GM12891 (cell line): ENCODE results near the gene TRAPPC8.

Experiments used
- POLR2A ChIP-seq: IDR thresholded peaks from 2 replicates; pipeline ENCODE4 v1.6.1; 2011; ENCODE audit warnings: low read depth, low read length, control low read depth
- POLR2AphosphoS5 ChIP-seq: IDR thresholded peaks from 2 replicates; pipeline ENCODE4 v1.6.1; 2011; ENCODE audit warnings: low read depth, low read length, control low read depth
- POU2F2 ChIP-seq: IDR thresholded peaks from 2 replicates; pipeline ENCODE4 v1.6.1; 2011; ENCODE audit warnings: low read depth, mild to moderate bottlenecking, control low read depth, low read length, moderate library complexity
- TAF1 ChIP-seq: IDR thresholded peaks from 2 replicates; pipeline ENCODE4 v1.6.1; 2011; ENCODE audit warnings: low read depth, low read length, control low read depth

DNA sequence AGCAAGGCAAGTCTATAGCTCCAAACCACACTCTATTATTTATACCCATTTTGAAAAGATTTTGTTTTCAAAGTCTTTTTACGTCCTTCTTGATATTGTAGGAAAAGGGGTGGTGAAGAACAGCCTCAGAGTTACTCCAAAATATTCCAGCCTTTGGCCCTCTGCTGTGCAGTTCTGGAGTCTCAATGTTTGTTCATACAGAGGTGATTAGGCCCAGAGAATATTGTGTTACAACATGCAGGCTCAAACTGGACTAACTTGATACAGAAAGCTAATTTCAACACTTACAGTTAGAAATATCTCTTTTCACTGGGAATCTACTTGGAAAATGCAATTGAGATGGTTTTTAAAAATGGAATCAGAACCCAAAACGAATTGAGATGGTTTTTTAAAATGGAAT, 141.8 kb downstream of the TRAPPC8 start:
- no peak for TF ChIP-seq POLR2A
- no peak for TF ChIP-seq POLR2AphosphoS5
- no peak for TF ChIP-seq TAF1
- no peak for TF ChIP-seq POU2F2
